K562 (cell line): Measurements from ENCODE around the gene ZRANB3.

Experiments used
- CREB1 ChIP-seq, 2 experiments: sonication (generic) in 1 of 2; formaldehyde crosslinking in 1 of 2; IDR thresholded peaks; 2 replicates each; pipeline versions ENCODE4 v1.6.1 to v1.8.0; 2012 to 2022; ENCODE audit warnings: inconsistent platforms in 1 of 2, mild to moderate bottlenecking in 1 of 2, missing genetic modification reagents in 1 of 2, moderate library complexity in 1 of 2
- ESRRB ChIP-seq: fragments of 250-450 bp; sonication (Bioruptor Pico); IDR thresholded peaks from 2 replicates; pipeline ENCODE4 v1.5.0; 2020; ENCODE audit warnings: mild to moderate bottlenecking, moderate library complexity, borderline replicate concordance
- SMAD1 ChIP-seq: fragments of 150-350 bp; IDR thresholded peaks from 2 replicates; pipeline ENCODE4 v1.6.1; 2014; ENCODE audit warnings: low read length, low read depth; ENCODE audit not compliant: partially characterized antibody
- TCF7L2 ChIP-seq: fragments of 150-350 bp; IDR thresholded peaks from 2 replicates; pipeline ENCODE4 v1.6.1; 2016; ENCODE audit warnings: low read depth, mild to moderate bottlenecking, low read length, moderate library complexity
- TF ChIP-seq, protein P1 (sequence below), 3 experiments: IDR thresholded peaks in 2 of 3; conservative IDR thresholded peaks in 1 of 3; 2 replicates each; pipeline ENCODE4 v1.5.1; 2011 to 2012; ENCODE audit warnings: low read length in 3 of 3, mild to moderate bottlenecking in 3 of 3, control low read depth in 2 of 3, improper control_type of control experiment in 1 of 3, inconsistent platforms in 1 of 3, low read depth in 1 of 3, mixed read lengths in 1 of 3, moderate library complexity in 1 of 3; ENCODE audit not compliant: insufficient read depth in 2 of 3

DNA sequence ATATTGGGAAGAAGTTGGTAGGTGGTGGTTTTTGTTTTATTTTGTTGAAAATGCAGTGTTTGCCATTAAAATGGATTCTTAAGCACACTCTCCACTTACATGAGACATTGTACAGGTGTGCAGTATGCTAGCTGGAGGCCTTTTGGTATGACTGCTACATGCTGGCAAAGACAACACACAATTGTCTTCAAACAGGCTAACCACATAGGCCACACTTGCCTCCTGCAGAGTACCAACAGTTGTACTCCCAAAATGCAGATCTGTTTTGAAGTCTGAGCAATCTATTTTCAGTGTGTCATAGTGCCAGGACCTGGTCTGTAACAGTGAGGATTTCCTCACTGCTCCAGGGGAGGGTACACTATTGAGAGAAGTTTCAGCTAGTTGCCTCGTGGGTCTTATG, 213.6 kb downstream of the ZRANB3 start:
- TF ChIP-seq CREB1 (IDR thresholded peaks at IDR 0.05) (no peak), CREB1 (CRISPR knock-in tag; IDR thresholded peaks at IDR 0.05) (no peak), TCF7L2 (no peak), ESRRB (no peak), SMAD1 (no peak)
- TF ChIP-seq, protein P1, sequence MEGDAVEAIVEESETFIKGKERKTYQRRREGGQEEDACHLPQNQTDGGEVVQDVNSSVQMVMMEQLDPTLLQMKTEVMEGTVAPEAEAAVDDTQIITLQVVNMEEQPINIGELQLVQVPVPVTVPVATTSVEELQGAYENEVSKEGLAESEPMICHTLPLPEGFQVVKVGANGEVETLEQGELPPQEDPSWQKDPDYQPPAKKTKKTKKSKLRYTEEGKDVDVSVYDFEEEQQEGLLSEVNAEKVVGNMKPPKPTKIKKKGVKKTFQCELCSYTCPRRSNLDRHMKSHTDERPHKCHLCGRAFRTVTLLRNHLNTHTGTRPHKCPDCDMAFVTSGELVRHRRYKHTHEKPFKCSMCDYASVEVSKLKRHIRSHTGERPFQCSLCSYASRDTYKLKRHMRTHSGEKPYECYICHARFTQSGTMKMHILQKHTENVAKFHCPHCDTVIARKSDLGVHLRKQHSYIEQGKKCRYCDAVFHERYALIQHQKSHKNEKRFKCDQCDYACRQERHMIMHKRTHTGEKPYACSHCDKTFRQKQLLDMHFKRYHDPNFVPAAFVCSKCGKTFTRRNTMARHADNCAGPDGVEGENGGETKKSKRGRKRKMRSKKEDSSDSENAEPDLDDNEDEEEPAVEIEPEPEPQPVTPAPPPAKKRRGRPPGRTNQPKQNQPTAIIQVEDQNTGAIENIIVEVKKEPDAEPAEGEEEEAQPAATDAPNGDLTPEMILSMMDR (IDR thresholded peaks at IDR 0.05 in 2 of 3, conservative IDR thresholded peaks at IDR 0.05 in 1 of 3; ENCODE audit: insufficient read depth in 2 of 3, low read depth in 1 of 3, low read length in 3 of 3), result no peak
